LNCaP clone FGC (cell line): ENCODE data around the gene OBSL1.

ENCODE experiments used
- DNase-seq: peaks from one replicate; pipeline ENCODE4 v3.0.0-alpha.2; 2011; ENCODE audit warnings: low read depth
- H3K4me3 ChIP-seq: 2 replicates; pipeline ENCODE4 v1.5.1; 2011; ENCODE audit warnings: mild to moderate bottlenecking, low read depth, low read length, control low read depth
- CTCF ChIP-seq: IDR thresholded peaks from 2 replicates; pipeline ENCODE4 v1.5.1; 2012; ENCODE audit warnings: mild to moderate bottlenecking; ENCODE audit not compliant: control insufficient read depth, insufficient read depth; ENCODE audit errors: extremely low read depth

OBSL1 gene

GRCh38 chr2:219608399-219608964, 37.1 kb upstream of the OBSL1 start:
- no peak for TF ChIP-seq CTCF
- H3K4me3 ChIP-seq, result no peak overlapping the region
- no peak for DNase-seq

GRCh38 chr2:219607931-219608330, 36.6 kb upstream of the OBSL1 start:
- no peak overlapping the region for H3K4me3 ChIP-seq
- no peak for TF ChIP-seq CTCF
- DNase-seq, result no peak

GRCh38 chr2:219605607-219605954, 34.2 kb upstream of the OBSL1 start:
- no peak for DNase-seq
- TF ChIP-seq CTCF, result no peak
- no peak overlapping the region for H3K4me3 ChIP-seq

GRCh38 chr2:219603771-219604170, 32.4 kb upstream of the OBSL1 start:
- DNase-seq, result no peak
- TF ChIP-seq CTCF, result no peak
- H3K4me3 ChIP-seq, result no peak overlapping the region

- TF ChIP-seq CTCF, result no peak
- DNase-seq, result no peak
- peak overlapping the region; percentile 94 for H3K4me3 ChIP-seq
Measured at GRCh38 chr2:219598308-219599078, 27.2 kb upstream of the OBSL1 start.

DNA sequence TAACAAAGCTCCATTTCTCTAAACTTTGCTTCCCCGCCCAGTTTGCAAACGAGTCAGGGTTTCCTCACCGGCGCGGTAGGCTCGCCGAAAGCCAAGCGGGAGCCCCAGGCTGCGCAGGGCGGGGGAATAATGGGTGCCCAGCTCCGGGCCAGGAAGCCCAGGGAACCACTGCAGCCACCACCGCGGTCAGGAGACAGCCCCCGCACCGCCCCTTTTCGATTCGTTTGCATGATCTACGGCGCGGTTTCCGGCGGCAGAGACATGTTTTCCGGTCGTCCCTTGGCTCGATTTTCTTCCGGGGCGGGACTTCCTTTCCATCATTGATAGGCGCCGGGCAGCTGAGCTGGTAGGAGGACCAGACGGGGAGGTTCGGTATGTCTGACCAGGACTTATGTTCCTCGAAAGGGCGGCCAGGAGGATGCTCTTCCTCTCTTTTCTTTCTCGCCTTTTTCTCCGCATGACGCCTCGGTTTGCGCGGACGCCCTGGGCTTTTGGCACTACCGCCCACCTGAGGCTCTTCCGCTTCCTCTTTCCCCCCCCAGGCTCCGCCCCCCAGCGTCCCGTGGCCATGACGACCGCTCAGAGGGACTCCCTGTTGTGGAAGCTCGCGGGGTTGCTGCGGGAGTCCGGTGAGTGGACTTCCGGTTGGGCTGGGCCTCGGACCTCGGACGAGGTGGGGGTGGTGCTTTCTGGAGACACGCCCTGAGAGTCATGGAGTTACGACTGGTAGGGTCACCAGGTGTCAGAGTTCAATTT, 26.4 kb upstream of the OBSL1 start, which contains the start of gene STK11IP:
TSS of gene STK11IP (plus strand) at position 306 of the 756 bp plus-strand sequence. CDS start at position 569, 263 bp downstream.
- peak; percentile 90 for DNase-seq
- H3K4me3 ChIP-seq, result peak within 1 kb of the TSS; percentile 94
- TF ChIP-seq CTCF, result no peak
